KOPT-K1 (cell line): ENCODE data around the gene GAS2L1.

Experiments
- H3K27ac ChIP-seq: fragments of 200-600 bp; sonication (generic); 2 replicates; pipeline ENCODE4 v1.5.1; 2016; ENCODE audit warnings: antibody characterized with exemption, mild to moderate bottlenecking, low read depth, low read length; ENCODE audit not compliant: poor library complexity, severe bottlenecking
- H3K36me3 ChIP-seq: fragments of 200-600 bp; sonication (generic); 2 replicates; pipeline ENCODE4 v1.5.1; 2017; ENCODE audit warnings: antibody characterized with exemption, mild to moderate bottlenecking, low read length, moderate library complexity; ENCODE audit not compliant: insufficient read depth
- H3K9me3 ChIP-seq: fragments of 200-600 bp; sonication (generic); 2 replicates; pipeline ENCODE4 v1.5.1; 2017; ENCODE audit warnings: antibody characterized with exemption, low read length, mild to moderate bottlenecking; ENCODE audit not compliant: insufficient read depth, poor library complexity, severe bottlenecking

The GAS2L1 gene

GRCh38 chr22:29310065-29310862 lies 3.8 kb downstream of the GAS2L1 start:
- Histone ChIP-seq H3K9me3 (no peaks in the 10 kb centered on the region), H3K27ac (no peak overlapping the region), H3K36me3 (no peaks in the 10 kb centered on the region)

GRCh38 chr22:29310863-29311339 lies 4.5 kb downstream of the GAS2L1 start:
- H3K36me3 ChIP-seq, result no peaks in the 10 kb centered on the region
- no peaks in the 10 kb centered on the region for H3K9me3 ChIP-seq
- no peak overlapping the region for H3K27ac ChIP-seq

DNA sequence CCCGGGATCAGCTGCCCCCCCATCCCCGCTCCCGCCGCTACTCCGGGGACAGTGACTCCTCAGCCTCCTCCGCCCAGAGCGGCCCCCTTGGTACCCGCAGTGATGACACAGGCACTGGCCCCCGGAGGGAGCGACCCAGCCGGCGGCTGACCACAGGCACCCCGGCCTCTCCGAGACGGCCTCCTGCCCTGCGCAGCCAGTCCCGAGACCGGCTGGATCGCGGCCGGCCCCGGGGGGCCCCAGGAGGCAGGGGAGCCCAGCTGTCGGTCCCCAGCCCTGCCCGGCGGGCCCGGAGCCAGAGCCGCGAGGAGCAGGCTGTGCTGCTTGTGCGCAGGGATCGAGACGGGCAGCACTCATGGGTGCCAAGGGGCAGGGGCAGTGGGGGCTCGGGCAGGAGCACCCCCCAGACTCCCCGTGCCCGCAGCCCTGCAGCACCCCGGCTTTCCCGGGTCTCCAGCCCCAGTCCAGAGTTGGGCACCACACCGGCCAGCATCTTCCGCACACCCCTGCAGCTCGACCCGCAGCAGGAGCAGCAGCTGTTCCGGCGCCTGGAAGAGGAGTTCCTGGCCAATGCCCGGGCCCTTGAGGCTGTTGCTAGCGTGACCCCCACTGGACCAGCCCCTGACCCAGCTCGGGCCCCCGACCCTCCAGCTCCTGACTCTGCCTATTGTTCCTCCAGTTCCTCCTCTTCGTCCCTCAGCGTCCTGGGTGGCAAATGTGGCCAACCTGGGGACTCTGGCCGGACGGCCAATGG lies 5.2 kb downstream of the GAS2L1 start:
- H3K9me3 ChIP-seq, result no peaks in the 10 kb centered on the region
- no peaks in the 10 kb centered on the region for H3K36me3 ChIP-seq
- no peak overlapping the region for H3K27ac ChIP-seq

- Histone ChIP-seq H3K9me3 (no peaks in the 10 kb centered on the region), H3K27ac (no peak overlapping the region), H3K36me3 (no peaks in the 10 kb centered on the region)
Observed at GRCh38 chr22:29312218-29313125, 6.0 kb downstream of the GAS2L1 start.

DNA sequence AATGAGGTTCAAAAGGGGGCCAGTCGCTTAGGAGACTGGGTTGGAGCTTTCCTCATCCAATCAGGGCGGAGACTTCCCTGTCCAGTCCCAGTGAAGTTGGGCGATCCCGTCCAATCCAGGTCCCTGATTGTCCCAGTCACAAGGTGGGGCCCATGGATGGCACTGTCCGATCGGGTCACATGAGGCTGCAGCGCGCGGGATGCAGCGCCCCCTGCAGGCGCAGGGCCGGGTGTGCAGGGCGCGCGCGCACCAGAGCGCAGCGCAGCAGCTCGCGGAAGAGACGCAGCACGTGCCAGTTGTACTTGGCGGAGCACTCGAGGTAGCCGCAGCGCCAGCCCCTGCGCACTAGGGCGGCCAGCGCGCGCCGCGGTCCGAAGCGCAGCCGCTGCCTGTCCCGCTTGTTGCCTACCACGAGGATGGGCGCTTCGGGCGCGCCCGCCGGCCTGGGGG lies 6.7 kb downstream of the GAS2L1 start:
- Histone ChIP-seq H3K36me3 (no peaks in the 10 kb centered on the region), H3K27ac (no peak overlapping the region), H3K9me3 (no peaks in the 10 kb centered on the region)

GRCh38 chr22:29313576-29314466 lies 7.4 kb downstream of the GAS2L1 start:
- Histone ChIP-seq H3K36me3 (no peaks in the 10 kb centered on the region), H3K9me3 (no peaks in the 10 kb centered on the region), H3K27ac (no peak overlapping the region)

- H3K9me3 ChIP-seq, result no peaks in the 10 kb centered on the region
- no peak overlapping the region for H3K27ac ChIP-seq
- H3K36me3 ChIP-seq, result no peaks in the 10 kb centered on the region
Observed at GRCh38 chr22:29314537-29315285, 8.3 kb downstream of the GAS2L1 start.

- no peaks in the 10 kb centered on the region for H3K9me3 ChIP-seq
- H3K36me3 ChIP-seq, result no peaks in the 10 kb centered on the region
- no peak within 1 kb of the TSS for H3K27ac ChIP-seq
Observed at GRCh38 chr22:29315286-29316140, 9.1 kb downstream of the GAS2L1 start, which contains the start of gene RASL10A. Gene RASL10A (minus strand): TSS chr22:29315697. CDS start chr22:29315246, 451 bp downstream.

DNA sequence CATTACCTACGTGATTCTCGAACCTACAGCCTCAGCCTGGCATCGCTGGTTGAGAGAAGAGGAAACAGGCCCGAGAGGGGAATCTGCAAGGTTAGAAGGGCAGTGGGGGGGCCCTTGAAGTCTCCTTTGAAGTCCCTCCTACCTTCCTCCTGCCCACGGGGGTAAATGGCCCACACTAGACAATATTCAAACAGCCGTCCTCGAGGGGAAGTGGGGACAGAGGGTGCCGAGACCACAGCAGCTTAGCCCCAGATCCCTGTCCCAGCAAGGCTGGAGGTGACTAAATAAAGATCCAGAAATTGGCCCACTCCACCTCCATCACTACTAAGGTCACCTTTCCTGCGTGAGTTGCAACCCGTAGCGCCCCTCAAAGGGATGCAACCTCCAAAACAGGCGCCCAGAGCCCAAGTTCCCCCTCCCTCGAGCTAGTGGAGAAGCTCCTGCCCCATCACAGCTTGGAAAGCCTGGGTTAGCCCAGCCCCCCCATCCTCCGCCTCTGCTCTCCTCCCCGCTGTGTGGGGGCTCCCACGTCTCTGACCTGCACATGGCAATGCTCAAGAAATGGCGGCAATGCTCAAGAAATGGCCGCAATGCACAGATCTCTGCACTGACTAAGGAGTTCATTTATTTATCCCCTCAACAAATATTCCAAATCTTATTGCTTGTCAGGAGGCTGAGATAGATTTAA lies 9.8 kb downstream of the GAS2L1 start:
- Histone ChIP-seq H3K36me3 (no peaks in the 10 kb centered on the region), H3K27ac (no peak overlapping the region), H3K9me3 (no peaks in the 10 kb centered on the region)

DNA sequence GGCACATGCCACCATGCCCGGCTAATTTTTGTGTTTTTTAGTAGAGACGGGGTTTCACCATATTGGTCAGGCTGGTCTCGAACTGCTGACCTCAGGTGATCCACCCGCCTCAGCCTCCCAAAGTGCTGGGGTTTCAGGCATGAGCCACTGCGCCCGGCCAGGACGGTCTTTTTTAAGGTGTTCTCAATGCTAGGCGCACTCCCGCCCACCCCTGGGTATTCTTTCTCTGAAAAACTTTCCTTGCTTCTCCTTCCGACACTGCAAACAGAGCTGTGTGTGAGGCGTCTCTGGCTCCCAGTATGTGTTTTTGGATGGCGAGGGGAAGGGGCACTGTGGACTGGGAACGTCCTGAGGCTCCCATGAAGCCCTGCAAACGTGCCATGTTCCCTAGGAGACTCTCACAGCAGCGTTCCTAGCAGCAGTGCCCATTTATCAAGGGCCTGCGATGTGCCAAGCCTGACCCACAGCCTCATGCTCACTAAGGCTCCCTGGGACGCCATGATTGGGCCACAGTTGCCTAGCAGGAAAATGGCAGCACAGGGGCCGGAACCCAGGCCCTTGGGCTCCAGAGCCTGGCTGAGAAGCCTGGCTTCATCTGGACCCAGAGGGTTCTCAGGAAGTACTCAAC lies 11.5 kb downstream of the GAS2L1 start:
- Histone ChIP-seq H3K36me3 (no peaks in the 10 kb centered on the region), H3K9me3 (no peaks in the 10 kb centered on the region)

GRCh38 chr22:29319072-29319471 lies 12.6 kb downstream of the GAS2L1 start:
- Histone ChIP-seq H3K27ac (no peak overlapping the region), H3K36me3 (no peaks in the 10 kb centered on the region), H3K9me3 (no peaks in the 10 kb centered on the region)

More for the DNA sequence above, 11.5 kb downstream of the GAS2L1 start:
- H3K27ac ChIP-seq, result no peak overlapping the region

DNA sequence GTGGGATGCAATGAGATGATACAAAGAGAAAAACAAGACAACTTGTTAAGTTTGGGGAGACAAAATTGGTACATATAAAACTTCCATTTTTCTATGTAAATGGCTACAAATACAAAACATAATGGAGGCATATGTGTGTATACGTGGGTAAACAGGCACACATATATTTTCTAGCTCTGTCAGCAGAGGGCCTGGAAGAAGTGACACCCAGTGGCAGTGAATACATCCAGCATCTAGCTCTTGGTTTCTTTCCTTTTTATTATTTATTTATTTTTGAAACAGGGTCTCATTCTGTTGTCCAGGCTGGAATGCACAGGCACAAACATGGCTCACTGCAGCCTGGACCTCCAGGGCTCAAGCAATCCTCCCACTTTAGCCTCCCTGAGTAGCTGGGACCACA lies 14.1 kb downstream of the GAS2L1 start:
- H3K36me3 ChIP-seq, result no peaks in the 10 kb centered on the region
- H3K27ac ChIP-seq, result no peak overlapping the region

More for the DNA sequence above, 14.1 kb downstream of the GAS2L1 start:
- H3K9me3 ChIP-seq, result no peaks in the 10 kb centered on the region
